GM10248 (cell line): Measurements from ENCODE around the gene PDE4D.
"Not testable (repeated sequence)": the region's sequence is repeated elsewhere in the genome, so short reads cannot be mapped to it uniquely, and the experiment has no call there.

Experiments used
- CTCF ChIA-PET: fragments of 300-600 bp; sonication (Branson Sonifier 250); formaldehyde crosslinking; extraction: SDS; loops from one replicate; lab custom pipeline; 2021; ENCODE audit warnings: antibody characterized with exemption; lab: Yijun Ruan, JAX
- POLR2A ChIA-PET: fragments of 350-650 bp; sonication (Branson Sonifier 250); formaldehyde crosslinking; extraction: SDS; loops from one replicate; lab custom pipeline; 2020; ENCODE audit warnings: antibody characterized with exemption; lab: Yijun Ruan, JAX
- DNase-seq: peaks from one replicate; pipeline ENCODE4 v3.0.0; 2012; ENCODE audit errors: extremely low spot score
- TF ChIP-seq, protein P1 (sequence below): IDR thresholded peaks from 2 replicates; pipeline ENCODE4 v1.5.1; 2012; ENCODE audit warnings: mild to moderate bottlenecking, low read depth; ENCODE audit errors: extremely low read depth, missing control alignments, control extremely low read depth

PDE4D gene

GRCh38 chr5:59385700-59386099 is 507.8 kb downstream of the PDE4D start:
- DNase-seq, result no peak
- ChIA-PET CTCF (no interaction called here), POLR2A (no interaction called here)
- TF ChIP-seq, protein P1, sequence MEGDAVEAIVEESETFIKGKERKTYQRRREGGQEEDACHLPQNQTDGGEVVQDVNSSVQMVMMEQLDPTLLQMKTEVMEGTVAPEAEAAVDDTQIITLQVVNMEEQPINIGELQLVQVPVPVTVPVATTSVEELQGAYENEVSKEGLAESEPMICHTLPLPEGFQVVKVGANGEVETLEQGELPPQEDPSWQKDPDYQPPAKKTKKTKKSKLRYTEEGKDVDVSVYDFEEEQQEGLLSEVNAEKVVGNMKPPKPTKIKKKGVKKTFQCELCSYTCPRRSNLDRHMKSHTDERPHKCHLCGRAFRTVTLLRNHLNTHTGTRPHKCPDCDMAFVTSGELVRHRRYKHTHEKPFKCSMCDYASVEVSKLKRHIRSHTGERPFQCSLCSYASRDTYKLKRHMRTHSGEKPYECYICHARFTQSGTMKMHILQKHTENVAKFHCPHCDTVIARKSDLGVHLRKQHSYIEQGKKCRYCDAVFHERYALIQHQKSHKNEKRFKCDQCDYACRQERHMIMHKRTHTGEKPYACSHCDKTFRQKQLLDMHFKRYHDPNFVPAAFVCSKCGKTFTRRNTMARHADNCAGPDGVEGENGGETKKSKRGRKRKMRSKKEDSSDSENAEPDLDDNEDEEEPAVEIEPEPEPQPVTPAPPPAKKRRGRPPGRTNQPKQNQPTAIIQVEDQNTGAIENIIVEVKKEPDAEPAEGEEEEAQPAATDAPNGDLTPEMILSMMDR, result no peak

- TF ChIP-seq, protein P1, result peak; percentile 47
- ChIA-PET POLR2A (no interaction called here), CTCF (interaction anchor here (0.6 to 4.5 kb wide), 41 partner anchors 8 to 508 kb away, joined by 3 to 71 read pairs (median 5); no protein-coding TSS in a partner anchor)
- peak; percentile 45 for DNase-seq
Measured at GRCh38 chr5:59380350-59380951, 513.1 kb downstream of the PDE4D start.

DNA sequence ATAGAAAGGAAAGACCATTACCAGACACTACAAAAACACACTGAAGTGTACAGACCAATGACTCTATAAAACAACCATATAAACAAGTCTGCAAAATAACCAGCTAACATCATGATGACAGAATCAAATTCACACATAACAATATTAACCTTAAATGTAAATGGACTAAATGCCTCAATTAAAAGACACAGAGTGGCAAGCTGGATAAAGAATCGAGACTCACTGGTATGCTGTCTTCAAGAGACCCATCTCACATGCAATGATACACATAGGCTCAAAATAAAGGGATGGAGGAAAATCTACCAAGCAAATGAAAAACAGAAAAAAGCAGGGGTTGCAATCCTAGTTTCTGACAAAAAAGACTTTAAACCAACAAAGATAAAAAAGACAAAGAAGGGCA is 519.5 kb downstream of the PDE4D start:
- DNase-seq, CTCF ChIA-PET, POLR2A ChIA-PET: not testable (repeated sequence)

DNA sequence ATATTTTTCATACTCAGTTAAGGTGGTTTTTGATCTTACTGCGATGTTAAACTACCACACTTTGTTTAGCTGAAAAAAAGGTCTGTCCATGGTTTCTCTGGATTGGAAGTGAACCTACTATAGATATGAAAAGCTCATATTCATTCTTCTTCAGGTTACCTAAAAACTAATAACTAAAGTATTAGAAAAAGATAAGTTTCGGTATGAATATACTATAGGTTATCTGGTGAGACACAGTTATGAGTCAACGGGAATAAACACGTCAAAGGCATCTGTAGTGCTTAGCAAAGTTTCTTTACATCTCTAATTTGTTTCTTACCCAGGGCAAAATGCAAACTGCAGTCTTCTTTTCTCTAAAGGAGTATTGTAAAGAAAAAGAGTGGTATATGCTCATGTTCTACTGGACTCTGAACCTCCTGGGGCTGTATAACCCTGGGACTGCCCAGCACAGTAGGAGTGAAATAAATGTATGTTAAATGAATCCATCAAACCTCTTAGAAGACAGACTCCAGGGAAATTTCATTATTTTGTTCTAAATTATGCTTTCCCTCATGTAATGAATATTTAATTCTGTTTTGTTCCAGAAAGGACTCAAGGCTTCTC is 521.9 kb downstream of the PDE4D start:
- DNase-seq, result no peak
- ChIA-PET POLR2A (no interaction called here), CTCF (interaction anchor here (1.0 to 11.6 kb wide), 4 partner anchors 9 to 288 kb away, joined by 3 to 135 read pairs (median 10); no protein-coding TSS in a partner anchor)
- TF ChIP-seq, protein P1, result no peak

GRCh38 chr5:59368951-59369350 is 524.6 kb downstream of the PDE4D start:
- TF ChIP-seq, protein P1, result no peak
- no peak for DNase-seq
- POLR2A ChIA-PET, result interaction anchor here (0.6 kb wide), 1 partner anchor 473 kb away, joined by 3 read pairs; no protein-coding TSS in a partner anchor
- CTCF ChIA-PET, result interaction anchor here (0.7 to 11.6 kb wide), 6 partner anchors 10 to 482 kb away, joined by 3 to 135 read pairs (median 8); no protein-coding TSS in a partner anchor

GRCh38 chr5:59367791-59368394 is 525.6 kb downstream of the PDE4D start:
- peak; percentile 16 for DNase-seq
- TF ChIP-seq, protein P1, result peak; percentile 79
- POLR2A ChIA-PET, result no interaction called here
- CTCF ChIA-PET, result interaction anchor here (0.7 to 11.6 kb wide), 18 partner anchors 8 to 491 kb away, joined by 3 to 135 read pairs (median 4); no protein-coding TSS in a partner anchor

GRCh38 chr5:59366784-59367183 is 526.7 kb downstream of the PDE4D start:
- ChIA-PET CTCF (interaction anchor here (1.1 to 11.6 kb wide), 9 partner anchors 11 to 186 kb away, joined by 3 to 135 read pairs (median 6); no protein-coding TSS in a partner anchor), POLR2A (no interaction called here)
- no peak for DNase-seq
- TF ChIP-seq, protein P1, result no peak
